ENCODE results near the gene GATAD2A.

GRCh38 chr19:19545707-19546106 lies 140.2 kb downstream of the GATAD2A start:
- TF ChIP-seq CTCF (IDR thresholded peaks at IDR 0.05), result no peak
- TF ChIP-seq POLR2A (IDR thresholded peaks at IDR 0.05), result no peak
